Progenitor cell of endocrine pancreas (in vitro differentiated cells): ENCODE results near the gene SOBP. TPM values are rescaled to one million over a fixed set of nuclear protein-coding genes. Genes with fewer than 3 reads are reported as not detected.
A peak's percentile ranks its signal among the peaks of the same experiment; 100 is the strongest.
"Not testable (repeated sequence)": the region's sequence is repeated elsewhere in the genome, so short reads cannot be mapped to it uniquely, and the experiment has no call there.

Source experiments
- DNase-seq: peaks from one replicate; pipeline ENCODE4 v3.0.0; 2021; ENCODE audit warnings: low spot score; ENCODE audit not compliant: unreplicated experiment
- H3K27ac Mint-ChIP-seq: 2 replicates; pipeline ENCODE4 v1.8.0; 2021; ENCODE audit warnings: mild to moderate bottlenecking, moderate library complexity, mixed read lengths
- H3K27me3 Mint-ChIP-seq: 2 replicates; pipeline ENCODE4 v1.8.0; 2021; ENCODE audit warnings: mixed read lengths
- H3K36me3 Mint-ChIP-seq: 2 replicates; pipeline ENCODE4 v1.8.0; 2022; ENCODE audit warnings: mixed read lengths; ENCODE audit not compliant: insufficient read depth
- H3K4me1 Mint-ChIP-seq: 2 replicates; pipeline ENCODE4 v1.8.0; 2021; ENCODE audit warnings: low read depth, mixed read lengths
- H3K4me3 Mint-ChIP-seq: 2 replicates; pipeline ENCODE4 v1.8.0; 2021; ENCODE audit warnings: low read depth, mild to moderate bottlenecking, moderate library complexity, mixed read lengths
- H3K9me3 Mint-ChIP-seq: 2 replicates; pipeline ENCODE4 v1.8.0; 2021; ENCODE audit warnings: low read depth, mixed read lengths
- CTCF ChIP-seq: fragments of 200-600 bp; sonication (generic); IDR thresholded peaks from one replicate; pipeline ENCODE4 v1.5.0; 2021; ENCODE audit warnings: antibody characterized with exemption, mild to moderate bottlenecking; ENCODE audit not compliant: unreplicated experiment
- total RNA-seq: library from RNA; stranded (reverse); gene quantifications from 2 replicates; pipeline ENCODE4 v1.2.1, GENCODE V29; 2021

SOBP gene
- total RNA-seq, 1 donor from 2014 or later: 17.0 TPM

GRCh38 chr6:107459283-107460082, 30.4 kb upstream of the SOBP start, which contains the start of gene PDSS2:
PDSS2 (minus strand) TSS chr6:107459564; CDS start chr6:107459285, 279 bp downstream.
- H3K4me3 Mint-ChIP-seq: peak within 1 kb of the TSS; percentile 99
- H3K27me3 Mint-ChIP-seq: no peaks in the 10 kb centered on the region
- no peaks in the 10 kb centered on the region for H3K36me3 Mint-ChIP-seq
- peaks cover 8% of the 10 kb centered on the region for H3K4me1 Mint-ChIP-seq
- TF ChIP-seq CTCF: peak; percentile 74
- H3K27ac Mint-ChIP-seq: peak within 1 kb of the TSS; percentile 97
- DNase-seq: peak; percentile 92
- no peaks in the 10 kb centered on the region for H3K9me3 Mint-ChIP-seq

- DNase-seq: no peak
- peak overlapping the region; percentile 97 for H3K27ac Mint-ChIP-seq
- peaks cover 8% of the 10 kb centered on the region for H3K4me1 Mint-ChIP-seq
- H3K27me3 Mint-ChIP-seq: no peaks in the 10 kb centered on the region
- TF ChIP-seq CTCF: no peak
- H3K36me3 Mint-ChIP-seq: no peaks in the 10 kb centered on the region
- H3K9me3 Mint-ChIP-seq: no peaks in the 10 kb centered on the region
- H3K4me3 Mint-ChIP-seq: peak overlapping the region; percentile 99
Observed at GRCh38 chr6:107460083-107460631, 29.8 kb upstream of the SOBP start.

- Mint-ChIP-seq H3K27ac (no peak overlapping the region), H3K27me3 (peaks cover 3% of the 10 kb centered on the region), H3K4me1 (no peaks in the 10 kb centered on the region), H3K4me3 (no peak overlapping the region), H3K36me3 (no peaks in the 10 kb centered on the region), H3K9me3 (no peaks in the 10 kb centered on the region)
- TF ChIP-seq CTCF: no peak
- no peak for DNase-seq
Observed at GRCh38 chr6:107466062-107466461, 23.9 kb upstream of the SOBP start.

GRCh38 chr6:107470364-107470763, 19.6 kb upstream of the SOBP start:
- Mint-ChIP-seq H3K4me1 (no peaks in the 10 kb centered on the region), H3K36me3 (no peaks in the 10 kb centered on the region), H3K27ac (no peak overlapping the region), H3K9me3 (no peaks in the 10 kb centered on the region), H3K27me3 (peaks cover 3% of the 10 kb centered on the region), H3K4me3 (no peak overlapping the region)
- no peak for TF ChIP-seq CTCF
- no peak for DNase-seq

GRCh38 chr6:107473660-107474059, 16.3 kb upstream of the SOBP start:
- H3K27me3 Mint-ChIP-seq: no peaks in the 10 kb centered on the region
- no peaks in the 10 kb centered on the region for H3K9me3 Mint-ChIP-seq
- H3K27ac Mint-ChIP-seq: no peak overlapping the region
- H3K4me1 Mint-ChIP-seq: no peaks in the 10 kb centered on the region
- no peak for DNase-seq
- H3K4me3 Mint-ChIP-seq: no peak overlapping the region
- H3K36me3 Mint-ChIP-seq: no peaks in the 10 kb centered on the region
- TF ChIP-seq CTCF: no peak

- not testable (repeated sequence) for H3K9me3 Mint-ChIP-seq, H3K36me3 Mint-ChIP-seq, H3K27me3 Mint-ChIP-seq, DNase-seq, H3K4me1 Mint-ChIP-seq, H3K4me3 Mint-ChIP-seq, H3K27ac Mint-ChIP-seq
Observed at GRCh38 chr6:107475360-107475759, 14.6 kb upstream of the SOBP start.

GRCh38 chr6:107475826-107476225, 14.1 kb upstream of the SOBP start:
- DNase-seq, H3K9me3 Mint-ChIP-seq, H3K27me3 Mint-ChIP-seq, H3K4me1 Mint-ChIP-seq, H3K27ac Mint-ChIP-seq, H3K36me3 Mint-ChIP-seq, H3K4me3 Mint-ChIP-seq: not testable (repeated sequence)
